Measurements from ENCODE around the gene BAIAP2. TPM values are rescaled to one million over a fixed set of nuclear protein-coding genes. Genes with fewer than 3 reads are reported as not detected.
A peak's percentile ranks its signal among the peaks of the same experiment; 100 is the strongest.

BAIAP2 gene
- total RNA-seq, 1 donor from 2014 or later: 27.9 TPM

GRCh38 chr17:81119223-81120148 is 84.5 kb downstream of the BAIAP2 start:
- Histone ChIP-seq H3K4me1 (peaks cover 28% of the 10 kb centered on the region), H3K4me3 (peak overlapping the region; percentile 55), H3K36me3 (peaks cover 5% of the 10 kb centered on the region), H3K27me3 (ENCODE audit: low read depth) (peaks cover 50% of the 10 kb centered on the region), H3K27ac (replicated peaks) (no peak overlapping the region), H3K9me3 (replicated peaks) (no peaks in the 10 kb centered on the region)
- intact Hi-C loops (cut with micrococcal nuclease): no loop called here
- TF ChIP-seq, protein P1, sequence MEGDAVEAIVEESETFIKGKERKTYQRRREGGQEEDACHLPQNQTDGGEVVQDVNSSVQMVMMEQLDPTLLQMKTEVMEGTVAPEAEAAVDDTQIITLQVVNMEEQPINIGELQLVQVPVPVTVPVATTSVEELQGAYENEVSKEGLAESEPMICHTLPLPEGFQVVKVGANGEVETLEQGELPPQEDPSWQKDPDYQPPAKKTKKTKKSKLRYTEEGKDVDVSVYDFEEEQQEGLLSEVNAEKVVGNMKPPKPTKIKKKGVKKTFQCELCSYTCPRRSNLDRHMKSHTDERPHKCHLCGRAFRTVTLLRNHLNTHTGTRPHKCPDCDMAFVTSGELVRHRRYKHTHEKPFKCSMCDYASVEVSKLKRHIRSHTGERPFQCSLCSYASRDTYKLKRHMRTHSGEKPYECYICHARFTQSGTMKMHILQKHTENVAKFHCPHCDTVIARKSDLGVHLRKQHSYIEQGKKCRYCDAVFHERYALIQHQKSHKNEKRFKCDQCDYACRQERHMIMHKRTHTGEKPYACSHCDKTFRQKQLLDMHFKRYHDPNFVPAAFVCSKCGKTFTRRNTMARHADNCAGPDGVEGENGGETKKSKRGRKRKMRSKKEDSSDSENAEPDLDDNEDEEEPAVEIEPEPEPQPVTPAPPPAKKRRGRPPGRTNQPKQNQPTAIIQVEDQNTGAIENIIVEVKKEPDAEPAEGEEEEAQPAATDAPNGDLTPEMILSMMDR (IDR thresholded peaks at IDR 0.05; ENCODE audit: borderline replicate concordance): no peak
- peak; percentile 65 for DNase-seq

DNA sequence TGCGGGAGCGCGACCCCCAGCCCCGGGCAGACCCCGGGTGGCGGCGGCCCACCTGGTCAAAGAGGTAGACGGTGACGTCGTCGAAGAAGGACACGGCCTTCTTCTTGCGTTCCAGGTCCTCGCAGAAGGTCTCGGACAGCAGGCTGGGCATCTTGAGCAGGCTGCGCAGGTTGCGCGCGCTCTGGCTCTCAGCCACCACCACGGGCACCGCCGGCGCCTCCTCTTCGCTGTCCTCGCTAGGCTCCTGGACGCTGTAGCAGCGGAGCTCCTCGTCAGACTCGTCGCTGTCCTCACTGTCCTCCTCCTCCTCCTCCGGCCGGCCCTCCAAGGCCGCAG is 85.2 kb downstream of the BAIAP2 start:
- peaks cover 51% of the 10 kb centered on the region for H3K27me3 ChIP-seq (ENCODE audit: low read depth)
- no peak for DNase-seq
- H3K36me3 ChIP-seq: peaks cover 5% of the 10 kb centered on the region
- H3K4me3 ChIP-seq: peak overlapping the region; percentile 55
- intact Hi-C loops (cut with micrococcal nuclease): no loop called here
- H3K27ac ChIP-seq (replicated peaks): no peak overlapping the region
- TF ChIP-seq, protein P1 (IDR thresholded peaks at IDR 0.05; ENCODE audit: borderline replicate concordance): no peak
- peaks cover 28% of the 10 kb centered on the region for H3K4me1 ChIP-seq
- no peaks in the 10 kb centered on the region for H3K9me3 ChIP-seq (replicated peaks)

GRCh38 chr17:81120695-81121621 is 86.0 kb downstream of the BAIAP2 start:
- TF ChIP-seq, protein P1 (IDR thresholded peaks at IDR 0.05; ENCODE audit: borderline replicate concordance): no peak
- no peak for DNase-seq
- no peak overlapping the region for H3K4me3 ChIP-seq
- H3K4me1 ChIP-seq: peaks cover 28% of the 10 kb centered on the region
- peaks cover 51% of the 10 kb centered on the region for H3K27me3 ChIP-seq (ENCODE audit: low read depth)
- H3K36me3 ChIP-seq: peaks cover 5% of the 10 kb centered on the region
- no peak overlapping the region for H3K27ac ChIP-seq (replicated peaks)
- no peaks in the 10 kb centered on the region for H3K9me3 ChIP-seq (replicated peaks)
- intact Hi-C loops (cut with micrococcal nuclease): no loop called here

- peaks cover under 1% of the 10 kb centered on the region for H3K36me3 ChIP-seq
- H3K9me3 ChIP-seq (replicated peaks): no peaks in the 10 kb centered on the region
- H3K27me3 ChIP-seq (ENCODE audit: low read depth): peaks cover 51% of the 10 kb centered on the region
- no peak for DNase-seq
- peaks cover 33% of the 10 kb centered on the region for H3K4me1 ChIP-seq
- TF ChIP-seq, protein P1 (IDR thresholded peaks at IDR 0.05; ENCODE audit: borderline replicate concordance): no peak
- no peak overlapping the region for H3K4me3 ChIP-seq
- H3K27ac ChIP-seq (replicated peaks): no peak overlapping the region
- intact Hi-C loops (cut with micrococcal nuclease): no loop called here
These were observed 87.1 kb downstream of the BAIAP2 start for GRCh38 chr17:81121841-81122733.

Measured in left ventricle myocardium inferior (tissue), 1 donor.